ENCODE measurements around the gene RNU6-1. TPM values are rescaled to one million over a fixed set of nuclear protein-coding genes. Genes with fewer than 3 reads are reported as not detected.

RNU6-1 gene
- total RNA-seq: not detected
- polyA plus RNA-seq (ENCODE audit: insufficient read length in 6 of 6): not detected
- long read RNA-seq, donor 1: 0 reads
- long read RNA-seq, donor 2: 0 reads
- long read RNA-seq, donor 3: 0 reads
- long read RNA-seq, donor 4: 0 reads
- long read RNA-seq, donor 5: 0 reads
- long read RNA-seq, donor 6: 0 reads
- long read RNA-seq, donor 7: 0 reads
- long read RNA-seq, donor 8: 0 reads
- long read RNA-seq, donor 9: 0 reads
- long read RNA-seq, donor 10: 0 reads
- long read RNA-seq, donor 11: 0 reads
- long read RNA-seq, donor 12: 0 reads

DNA sequence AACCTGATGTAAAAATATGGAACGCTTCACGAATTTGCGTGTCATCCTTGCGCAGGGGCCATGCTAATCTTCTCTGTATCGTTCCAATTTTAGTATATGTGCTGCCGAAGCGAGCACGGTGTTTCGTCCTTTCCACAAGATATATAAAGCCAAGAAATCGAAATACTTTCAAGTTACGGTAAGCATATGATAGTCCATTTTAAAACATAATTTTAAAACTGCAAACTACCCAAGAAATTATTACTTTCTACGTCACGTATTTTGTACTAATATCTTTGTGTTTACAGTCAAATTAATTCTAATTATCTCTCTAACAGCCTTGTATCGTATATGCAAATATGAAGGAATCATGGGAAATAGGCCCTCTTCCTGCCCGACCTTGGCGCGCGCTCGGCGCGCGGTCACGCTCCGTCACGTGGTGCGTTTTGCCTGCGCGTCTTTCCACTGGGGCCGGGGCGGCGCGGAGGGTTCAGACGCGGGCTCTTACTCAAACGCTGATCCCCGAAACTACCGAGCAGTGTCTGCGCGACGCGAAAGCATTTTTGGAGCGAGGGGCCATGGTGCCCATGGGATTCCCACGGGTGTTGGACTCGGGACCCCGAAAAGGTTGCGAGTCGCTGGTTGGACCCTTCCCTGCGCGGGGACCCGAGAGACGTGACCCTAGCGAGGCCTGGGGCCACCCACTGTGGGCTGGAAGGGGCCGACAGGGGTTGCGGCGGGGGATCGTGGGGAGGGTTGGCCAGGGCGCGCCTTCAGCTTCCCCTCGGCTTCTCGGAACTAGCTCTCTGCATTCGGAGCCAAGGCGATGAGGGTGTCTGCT, at the start of gene RNU6-1:
Gene RNU6-1 (minus strand): TSS at position 117 of the 820 bp plus-strand sequence.
- peaks cover 11 to 12% of the 10 kb centered on the region in 2 donors for H3K27me3 ChIP-seq
- ATAC-seq: peak; percentile 84
- intact Hi-C loops (cut with DNase I): loop anchor here in 1 of 2 donors (10.0 kb wide), 1 partner anchor 335 kb away; no protein-coding TSS in a partner anchor
- peaks cover 11 to 44% of the 10 kb centered on the region in 2 donors for H3K4me1 ChIP-seq
- peak within 1 kb of the TSS; percentile 97 to 100 for H3K27ac ChIP-seq
- peak within 1 kb of the TSS; percentile 56 to 75 for H3K4me3 ChIP-seq
- TF ChIP-seq, protein P1, sequence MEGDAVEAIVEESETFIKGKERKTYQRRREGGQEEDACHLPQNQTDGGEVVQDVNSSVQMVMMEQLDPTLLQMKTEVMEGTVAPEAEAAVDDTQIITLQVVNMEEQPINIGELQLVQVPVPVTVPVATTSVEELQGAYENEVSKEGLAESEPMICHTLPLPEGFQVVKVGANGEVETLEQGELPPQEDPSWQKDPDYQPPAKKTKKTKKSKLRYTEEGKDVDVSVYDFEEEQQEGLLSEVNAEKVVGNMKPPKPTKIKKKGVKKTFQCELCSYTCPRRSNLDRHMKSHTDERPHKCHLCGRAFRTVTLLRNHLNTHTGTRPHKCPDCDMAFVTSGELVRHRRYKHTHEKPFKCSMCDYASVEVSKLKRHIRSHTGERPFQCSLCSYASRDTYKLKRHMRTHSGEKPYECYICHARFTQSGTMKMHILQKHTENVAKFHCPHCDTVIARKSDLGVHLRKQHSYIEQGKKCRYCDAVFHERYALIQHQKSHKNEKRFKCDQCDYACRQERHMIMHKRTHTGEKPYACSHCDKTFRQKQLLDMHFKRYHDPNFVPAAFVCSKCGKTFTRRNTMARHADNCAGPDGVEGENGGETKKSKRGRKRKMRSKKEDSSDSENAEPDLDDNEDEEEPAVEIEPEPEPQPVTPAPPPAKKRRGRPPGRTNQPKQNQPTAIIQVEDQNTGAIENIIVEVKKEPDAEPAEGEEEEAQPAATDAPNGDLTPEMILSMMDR (IDR thresholded peaks at IDR 0.05): no peak
- DNase-seq: peak; percentile 95 to 98 (median 98)
- no peaks in the 10 kb centered on the region for H3K36me3 ChIP-seq
- H3K9me3 ChIP-seq: no peaks in the 10 kb centered on the region

DNA sequence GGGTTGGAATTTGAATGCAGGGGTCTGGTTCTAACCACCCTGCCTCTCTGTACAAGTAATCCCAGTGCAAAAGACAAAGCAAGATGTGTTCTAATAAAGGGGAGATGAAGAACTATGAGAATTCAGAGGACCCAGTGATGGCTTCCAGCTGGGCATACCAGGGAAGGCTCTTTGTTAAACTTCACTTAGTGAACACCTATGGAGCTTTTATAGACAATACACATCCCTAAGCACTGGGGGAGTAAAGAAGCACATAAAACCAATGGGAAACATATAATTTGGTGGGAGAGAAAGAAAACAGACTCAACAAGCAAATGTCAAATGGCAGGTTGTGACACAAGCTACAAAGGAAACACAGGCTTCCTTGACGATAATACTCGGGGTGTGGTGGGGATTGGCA, 47.9 kb upstream of the RNU6-1 start:
- Histone ChIP-seq H3K27ac (no peak overlapping the region), H3K9me3 (no peaks in the 10 kb centered on the region), H3K4me3 (no peak overlapping the region), H3K27me3 (no peaks in the 10 kb centered on the region), H3K36me3 (no peaks in the 10 kb centered on the region), H3K4me1 (peaks cover 0 to 25% of the 10 kb centered on the region in 2 donors)
- TF ChIP-seq, protein P1 (IDR thresholded peaks at IDR 0.05): no peak
- DNase-seq: no peak
- no peak for ATAC-seq
- intact Hi-C loops (cut with DNase I): no loop called here

DNA sequence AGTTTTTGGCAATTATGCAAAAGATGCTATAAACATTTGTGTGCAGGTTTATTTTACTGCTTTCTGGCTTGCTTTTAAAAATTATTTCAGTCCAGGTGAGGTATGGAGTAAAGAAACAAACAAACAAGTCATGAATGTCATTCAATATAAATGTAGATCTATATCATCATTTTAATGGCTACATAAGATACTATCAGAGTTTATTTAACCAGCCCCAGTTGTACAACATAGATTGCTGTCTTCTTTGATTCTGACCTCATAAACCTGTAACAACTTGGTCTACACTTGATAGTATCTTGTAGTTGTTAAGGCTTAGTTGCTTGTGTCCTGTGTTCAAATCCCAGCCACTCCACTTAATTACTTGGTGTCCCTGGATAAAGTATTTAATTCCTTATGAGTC, 46.0 kb upstream of the RNU6-1 start:
- no peak for DNase-seq
- no peak for ATAC-seq
- H3K36me3 ChIP-seq: no peaks in the 10 kb centered on the region
- H3K4me1 ChIP-seq: peaks cover 0 to 43% of the 10 kb centered on the region in 2 donors
- no peak overlapping the region for H3K4me3 ChIP-seq
- TF ChIP-seq, protein P1 (IDR thresholded peaks at IDR 0.05): no peak
- no peaks in the 10 kb centered on the region for H3K9me3 ChIP-seq
- H3K27ac ChIP-seq: no peak overlapping the region
- H3K27me3 ChIP-seq: no peaks in the 10 kb centered on the region
- intact Hi-C loops (cut with DNase I): no loop called here

DNA sequence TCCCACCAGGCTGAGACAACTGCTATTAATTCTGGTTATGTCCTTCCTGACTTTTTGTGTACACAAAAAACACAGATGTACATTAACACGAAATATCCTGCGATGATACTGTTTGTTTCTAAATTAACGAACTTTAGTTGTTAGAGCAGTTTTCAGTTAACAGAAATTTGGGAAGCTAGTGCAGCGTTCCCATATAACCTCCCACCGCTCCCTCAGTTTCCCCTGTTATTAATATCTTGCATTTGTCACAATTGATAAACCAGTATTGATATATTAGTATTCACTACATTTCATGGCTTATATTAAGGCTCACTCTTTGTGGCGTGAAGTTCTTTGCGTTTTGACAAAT, 45.3 kb upstream of the RNU6-1 start:
- TF ChIP-seq, protein P1 (IDR thresholded peaks at IDR 0.05): no peak
- ATAC-seq (no peak), DNase-seq (no peak)
- intact Hi-C loops (cut with DNase I): no loop called here
- no peaks in the 10 kb centered on the region for H3K9me3 ChIP-seq
- peak overlapping the region; percentile 20 to 48 for H3K4me3 ChIP-seq
- peaks cover 0 to 50% of the 10 kb centered on the region in 2 donors for H3K4me1 ChIP-seq
- H3K36me3 ChIP-seq: no peaks in the 10 kb centered on the region
- H3K27ac ChIP-seq: peak overlapping the region; percentile 80 to 85
- no peaks in the 10 kb centered on the region for H3K27me3 ChIP-seq

All from left lung (tissue), 14 donors.